HG03457 (cell line): ENCODE data around the gene SLC12A1.

Experiments
- ATAC-seq: cut with Tn5 transposase; IDR thresholded peaks from one replicate; pipeline ENCODE4 v1.9.1; 2021; ENCODE audit warnings: moderate number of reproducible peaks; ENCODE audit not compliant: unreplicated experiment

SLC12A1 gene

DNA sequence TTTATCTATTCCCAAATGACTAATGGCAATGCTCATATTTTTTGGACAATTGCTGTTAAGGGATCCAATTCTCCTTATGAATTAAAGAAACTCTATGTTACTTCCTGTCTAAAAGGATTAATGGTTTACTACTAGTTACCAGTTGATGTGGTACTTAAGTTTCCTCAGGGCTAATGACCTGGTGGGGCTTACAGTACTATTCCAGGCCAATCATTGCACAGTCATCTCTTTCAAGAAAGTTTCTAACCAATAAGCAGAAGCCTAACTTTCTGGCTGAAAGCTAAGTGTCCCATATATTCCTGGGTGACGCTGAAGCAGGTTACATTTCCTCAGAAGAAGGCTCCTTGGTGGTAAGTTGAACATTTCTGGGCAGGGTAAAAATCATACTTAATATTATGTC, at the start of gene SLC12A1:
Gene SLC12A1 (plus strand): TSS at position 322 of the 400 bp plus-strand sequence. CDS start 1,418 bp downstream, outside the sequence.
- ATAC-seq = no peak

DNA sequence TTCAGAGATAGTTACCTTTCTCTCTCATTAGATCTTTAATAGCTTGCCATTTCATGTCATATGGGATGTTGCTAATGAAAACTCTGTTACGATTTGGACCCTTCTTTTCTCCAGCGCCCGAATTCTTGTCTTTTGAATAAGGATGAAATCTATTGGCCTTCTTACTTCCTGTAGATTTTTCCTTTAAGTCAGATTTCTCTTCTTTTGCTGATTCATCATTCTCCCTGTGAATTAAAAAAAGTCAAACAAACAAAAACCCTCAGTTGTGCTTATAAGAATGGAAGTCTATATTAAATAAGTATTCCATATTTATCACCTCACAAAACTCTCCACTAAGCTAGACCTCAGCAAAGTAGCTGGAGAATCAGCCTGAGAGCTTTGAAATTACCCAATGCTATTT, 37.5 kb upstream of the SLC12A1 start:
- ATAC-seq = no peak

DNA sequence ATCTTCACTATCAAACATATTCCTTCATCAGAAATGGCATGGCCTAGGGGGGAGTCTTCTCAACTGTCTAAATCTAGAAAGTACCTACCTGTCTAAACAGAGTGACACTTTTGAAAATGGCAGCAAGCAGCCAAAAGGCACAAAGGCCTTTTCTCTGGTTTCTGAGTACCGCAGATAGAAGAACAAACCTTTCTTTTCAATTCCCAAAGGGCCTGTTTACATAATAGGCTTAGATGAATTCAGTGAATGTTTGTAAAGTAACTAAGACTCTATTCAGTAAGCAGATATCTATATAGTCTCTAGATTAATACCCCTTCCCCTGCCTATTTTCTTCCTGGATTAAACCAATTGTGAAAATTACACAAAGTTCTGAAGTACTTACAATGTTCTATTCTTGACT, 35.1 kb upstream of the SLC12A1 start:
- no peak for ATAC-seq

DNA sequence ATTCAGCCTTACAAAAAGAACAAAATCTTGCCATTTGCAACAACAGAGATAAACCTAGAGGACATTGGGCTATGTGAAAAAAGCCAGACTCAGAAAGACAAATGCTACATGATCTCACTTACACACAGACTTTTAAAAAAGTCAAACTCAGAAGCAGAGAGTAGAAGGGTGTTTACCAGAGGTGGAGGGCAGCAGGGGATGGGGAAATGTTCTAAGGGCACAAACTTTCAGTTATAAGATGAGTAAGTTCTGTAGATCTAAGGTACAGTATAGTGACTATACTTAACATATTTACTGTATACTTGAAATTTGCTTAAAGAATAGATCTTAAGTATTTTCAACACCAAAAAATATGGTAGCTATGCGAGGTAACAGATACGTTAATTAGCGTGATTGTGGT, 31.0 kb upstream of the SLC12A1 start:
- no peak for ATAC-seq

DNA sequence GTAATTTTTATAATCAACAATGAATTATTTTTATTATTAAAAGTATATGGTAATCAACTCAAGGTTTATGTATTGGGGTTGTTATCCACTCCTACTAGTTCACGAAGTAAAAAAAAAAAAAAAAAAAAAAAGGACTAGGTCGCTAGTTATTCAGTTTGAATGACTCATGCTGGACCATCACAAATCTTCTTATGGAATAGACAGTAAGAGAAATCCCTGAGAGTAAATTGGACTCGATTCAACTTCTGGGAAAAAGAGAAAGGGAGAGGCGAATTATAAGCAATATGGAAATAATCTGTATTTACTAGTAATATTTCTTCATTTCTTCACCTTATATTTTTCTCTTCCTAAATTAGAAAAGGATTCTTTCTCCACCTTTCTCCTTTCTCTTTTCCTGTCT, 30.0 kb upstream of the SLC12A1 start:
- no peak for ATAC-seq

DNA sequence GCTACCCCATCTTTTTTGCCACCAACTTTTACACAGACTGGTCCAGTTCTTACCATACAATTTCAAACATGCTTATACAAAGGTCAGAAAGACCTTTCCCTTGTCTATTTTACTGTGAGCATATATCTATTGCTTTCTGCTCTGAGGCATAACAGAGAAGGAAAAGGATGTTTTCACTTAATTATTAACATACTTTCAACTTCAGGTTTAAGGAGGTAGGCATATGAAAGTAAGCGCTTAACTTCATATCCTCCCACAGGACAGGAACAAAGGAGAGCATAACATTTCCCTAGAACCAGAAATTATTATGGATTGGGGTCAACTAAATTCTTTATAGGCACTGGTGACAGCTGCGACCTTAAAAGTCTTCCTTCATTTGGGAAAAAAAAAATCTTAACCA, 29.1 kb upstream of the SLC12A1 start:
- no peak for ATAC-seq

DNA sequence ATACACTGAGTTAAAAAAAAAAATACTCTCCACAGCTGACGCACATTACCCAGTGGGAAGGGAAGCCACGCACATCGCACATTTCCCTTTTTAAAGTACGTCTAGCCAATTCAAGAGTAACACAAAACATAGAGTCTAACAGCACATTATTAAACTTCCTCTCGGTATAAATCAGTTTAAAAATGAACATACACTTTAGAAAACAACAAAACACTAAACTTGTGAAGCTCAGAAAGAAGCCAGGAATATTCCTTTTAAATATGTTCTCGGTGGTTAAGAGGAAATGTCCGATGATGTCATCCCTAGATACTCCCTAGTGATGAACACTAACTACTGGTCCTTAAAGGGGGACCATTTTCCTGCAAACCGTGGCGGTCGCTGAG, 28.7 kb upstream of the SLC12A1 start:
- ATAC-seq = peak; percentile 49

DNA sequence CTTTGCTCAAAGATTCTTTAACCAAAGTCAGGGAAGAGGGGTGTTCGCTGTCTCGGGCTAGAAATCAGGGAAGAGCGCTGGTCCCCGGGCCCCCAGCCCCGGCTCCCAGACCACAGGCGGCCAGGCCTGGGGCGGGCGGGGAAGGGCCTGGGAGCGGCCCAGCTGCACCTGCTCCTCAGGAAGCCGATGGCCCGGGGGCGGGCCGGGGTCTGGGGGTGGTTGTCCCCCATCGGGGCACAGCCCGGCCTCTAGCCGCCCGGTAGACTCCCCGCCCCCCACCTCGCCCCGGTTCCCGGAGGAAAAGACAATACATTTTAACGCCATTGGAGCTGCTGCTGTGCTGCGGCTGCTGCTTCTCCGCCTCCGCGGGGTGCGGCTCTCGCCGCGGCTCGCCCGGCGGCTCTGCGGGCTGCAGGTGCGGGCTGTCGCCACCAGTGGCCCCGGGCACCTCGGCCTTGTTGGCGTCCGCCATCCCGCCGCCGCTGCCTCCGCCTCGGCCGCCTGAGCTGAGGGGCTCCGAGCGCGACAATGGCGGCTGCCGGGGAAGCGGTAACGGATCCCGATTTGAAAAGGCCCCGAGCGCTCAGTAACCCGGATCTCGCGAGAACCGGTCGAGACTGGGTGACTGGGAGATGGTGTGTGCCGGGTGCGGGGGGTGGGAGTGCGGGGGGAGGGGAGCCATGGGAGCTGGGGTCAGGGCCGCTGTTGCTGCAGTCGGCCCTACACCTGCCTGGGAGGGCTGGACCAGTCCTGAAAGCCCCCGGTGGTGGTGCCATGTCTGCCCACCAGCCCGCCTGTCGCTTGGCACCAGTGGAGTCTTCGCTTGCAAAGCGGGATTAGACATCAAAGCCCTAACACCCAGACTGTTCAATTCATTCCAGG, 28.1 kb upstream of the SLC12A1 start, which contains the start of gene MYEF2:
Gene MYEF2 (minus strand): TSS at position 530 of the 882 bp plus-strand sequence. CDS start 58 bp downstream, at position 472.
- ATAC-seq = peak; percentile 62

DNA sequence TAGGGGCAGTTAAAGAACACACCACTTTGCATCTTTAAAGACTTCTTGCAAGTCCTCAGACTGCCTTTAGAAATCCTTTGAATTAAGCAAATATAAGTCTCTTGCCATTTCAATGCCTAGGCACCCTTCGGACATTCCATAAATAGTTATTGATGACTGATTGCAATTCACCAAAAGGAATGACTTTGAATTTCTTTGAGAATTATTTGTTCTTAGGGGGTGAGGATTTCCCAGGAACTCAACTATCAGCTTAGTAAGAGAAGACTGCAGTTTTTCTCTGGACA, 27.5 kb upstream of the SLC12A1 start:
- no peak for ATAC-seq

DNA sequence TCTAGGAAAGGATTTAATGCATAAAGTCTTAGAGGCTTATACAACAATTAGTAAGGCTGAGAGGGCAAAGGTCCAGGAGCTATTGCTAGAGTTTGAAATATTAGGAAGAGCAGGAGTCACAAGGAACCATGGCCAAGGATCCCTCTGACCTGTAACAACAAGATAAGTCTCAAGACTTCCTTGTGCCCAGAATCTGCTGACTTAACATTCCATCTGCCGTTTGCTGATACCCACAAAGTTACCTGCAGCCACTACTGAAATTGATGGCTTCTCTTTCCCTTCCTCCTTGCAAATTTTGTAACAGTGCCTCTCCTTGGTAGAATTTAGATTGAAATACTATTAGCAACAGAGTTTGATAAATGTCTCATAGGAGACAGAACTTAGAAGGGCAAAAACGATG, 23.4 kb upstream of the SLC12A1 start:
- no peak for ATAC-seq

DNA sequence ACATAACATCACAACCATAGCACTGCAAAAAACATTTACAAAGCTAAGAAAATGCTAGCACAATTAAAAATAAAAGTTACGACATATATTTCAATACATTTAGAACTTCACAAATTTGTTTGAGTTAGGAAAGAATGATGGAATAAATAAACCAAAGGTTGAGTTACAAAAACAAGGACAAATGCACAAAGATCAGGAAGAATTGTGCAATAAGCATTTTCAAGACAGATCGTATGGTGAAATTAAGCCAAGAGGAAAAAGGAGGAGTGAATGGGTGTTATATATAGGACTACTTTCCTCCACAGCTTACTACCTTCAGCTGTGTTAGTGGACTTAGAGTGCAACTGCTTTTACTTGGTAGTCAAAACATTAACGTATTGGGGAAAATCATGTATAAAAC, 20.6 kb upstream of the SLC12A1 start:
- ATAC-seq = no peak

DNA sequence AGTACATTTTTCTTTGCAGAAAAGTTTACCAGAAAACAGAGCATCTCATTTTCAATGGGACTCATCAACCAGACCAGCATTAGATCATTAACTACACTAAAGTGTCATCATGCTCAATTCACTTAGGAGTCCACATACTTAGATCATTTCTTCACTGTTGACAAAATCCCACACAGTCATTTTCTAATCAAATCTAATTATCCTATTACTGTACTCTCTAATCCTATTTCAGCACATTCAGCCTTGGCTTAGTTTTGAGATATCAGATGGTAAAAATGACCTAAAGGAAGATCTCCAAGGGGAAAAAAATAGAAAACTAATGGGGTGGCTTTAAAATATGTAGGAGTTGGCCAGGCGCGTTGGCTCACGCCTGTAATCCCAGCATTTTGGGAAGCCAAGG, 19.8 kb upstream of the SLC12A1 start:
- ATAC-seq = no peak

DNA sequence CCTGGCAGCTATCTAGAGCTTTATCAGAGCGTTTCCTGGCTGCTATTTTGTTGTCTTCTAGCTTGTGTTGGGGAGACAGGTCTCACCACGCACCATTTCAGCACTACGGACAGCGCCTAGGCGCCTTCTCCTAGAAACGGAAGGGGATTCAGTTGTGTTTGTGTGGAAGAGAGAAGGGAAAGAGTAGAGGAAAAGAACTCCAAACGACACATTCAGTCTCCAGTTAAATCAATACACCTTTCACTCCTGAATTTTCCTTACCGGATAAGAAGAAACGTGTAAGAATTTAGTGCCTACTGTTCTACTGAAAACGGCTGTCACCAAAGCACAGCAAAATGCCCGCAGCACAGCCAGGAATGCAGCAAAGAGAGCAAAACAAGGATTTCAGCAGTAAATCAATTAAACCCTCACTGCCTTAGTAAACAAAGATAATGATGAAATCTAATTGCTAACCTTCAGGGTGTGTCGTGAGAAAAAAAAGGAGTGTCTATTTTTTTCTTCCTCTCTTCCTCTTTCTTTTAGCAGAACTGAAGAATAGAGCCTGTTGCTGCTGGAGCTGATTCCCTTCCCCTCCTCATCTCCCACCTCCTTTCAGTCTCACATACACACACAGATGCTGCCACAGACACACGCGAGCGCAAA, 15.0 kb upstream of the SLC12A1 start:
- no peak for ATAC-seq

DNA sequence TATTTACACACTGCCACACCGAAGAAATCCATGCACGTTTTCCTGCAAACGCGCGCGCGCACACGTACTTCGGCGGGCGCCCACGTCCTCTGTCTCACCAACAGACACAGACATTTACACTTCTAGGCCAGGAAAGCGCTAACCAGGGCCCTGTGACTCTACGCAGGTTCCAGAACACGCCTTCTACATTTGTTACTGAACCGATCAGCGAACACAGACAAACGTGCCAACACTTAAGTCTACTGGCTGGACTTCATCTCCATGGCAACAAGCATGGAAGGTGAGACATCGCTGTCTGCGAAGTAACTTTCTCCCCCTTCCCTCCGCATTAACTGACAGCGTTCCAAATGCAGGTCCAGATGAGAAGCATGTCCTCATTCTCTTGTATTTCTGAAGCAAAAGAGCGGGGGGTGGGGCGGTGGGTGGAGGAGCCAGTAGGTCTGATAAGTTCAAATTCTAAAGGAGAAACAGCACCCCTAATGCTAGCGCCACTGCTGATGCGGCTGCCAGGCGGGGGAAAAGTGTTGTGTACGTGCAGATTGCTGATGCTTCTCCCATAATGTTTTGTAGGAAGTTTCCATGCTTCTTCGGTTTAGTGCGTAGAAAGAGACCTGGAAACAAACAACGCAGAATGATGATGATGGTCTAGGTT, 14.4 kb upstream of the SLC12A1 start, which contains the start of gene CTXN2:
Gene CTXN2 (plus strand): TSS at position 92 of the 652 bp plus-strand sequence. CDS start 9,636 bp downstream, outside the sequence.
- ATAC-seq = no peak

DNA sequence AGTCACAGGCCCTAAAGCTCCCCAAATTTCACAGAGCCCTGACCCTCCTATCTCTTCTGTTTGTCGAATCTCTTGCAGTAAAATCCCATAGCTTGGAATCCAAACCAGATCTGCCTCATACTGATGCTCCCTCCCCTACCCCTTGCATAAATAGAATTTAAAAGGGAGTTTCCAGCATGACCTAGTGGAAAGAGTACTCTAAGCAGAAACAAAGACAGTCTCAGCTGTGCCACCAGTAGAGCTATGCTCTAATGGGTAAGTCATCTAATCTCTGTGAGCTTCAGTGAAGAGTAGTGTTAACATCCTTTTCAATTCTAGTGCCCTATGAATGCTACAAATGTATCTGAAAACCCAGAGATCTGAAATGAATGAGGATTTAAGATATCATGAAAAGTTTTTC, 4.0 kb upstream of the SLC12A1 start:
- no peak for ATAC-seq

DNA sequence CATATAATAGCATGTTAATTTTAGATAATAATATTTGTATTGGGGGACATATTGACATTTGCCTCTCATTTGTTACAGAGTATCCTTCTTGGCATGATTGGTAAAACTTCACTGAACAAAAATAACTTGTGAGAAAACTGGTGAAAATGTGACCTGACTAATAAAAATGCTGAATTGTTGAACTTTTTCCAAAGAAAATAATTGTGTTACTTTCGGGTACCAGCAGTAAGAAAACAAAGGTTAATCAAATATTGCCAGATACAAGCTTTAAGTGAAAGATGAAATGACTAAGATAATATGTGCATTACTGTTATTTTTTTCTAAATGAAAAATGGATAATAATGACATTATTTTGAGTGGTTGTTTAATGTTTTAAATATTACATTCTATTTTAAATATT, 15.2 kb downstream of the SLC12A1 start:
- ATAC-seq = no peak

DNA sequence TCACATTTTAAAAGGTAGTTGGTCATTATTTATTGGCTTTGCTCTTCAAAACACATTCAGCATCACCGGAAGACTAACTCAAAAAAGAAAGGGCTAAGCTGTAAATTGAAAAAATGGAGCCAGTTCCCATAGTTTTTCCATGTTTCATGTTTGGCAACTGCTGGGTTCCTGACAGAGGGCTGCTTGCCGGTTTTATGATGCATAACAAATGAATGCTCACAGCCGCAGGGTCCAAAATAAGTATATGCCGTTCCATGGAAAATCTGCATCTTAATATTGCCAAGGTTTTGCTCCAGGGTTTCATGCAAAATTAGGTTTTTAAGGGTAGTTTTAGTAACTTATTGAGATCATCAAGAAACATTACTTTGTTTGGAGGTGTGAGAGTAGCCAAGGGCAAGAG, 15.8 kb downstream of the SLC12A1 start:
- no peak for ATAC-seq

DNA sequence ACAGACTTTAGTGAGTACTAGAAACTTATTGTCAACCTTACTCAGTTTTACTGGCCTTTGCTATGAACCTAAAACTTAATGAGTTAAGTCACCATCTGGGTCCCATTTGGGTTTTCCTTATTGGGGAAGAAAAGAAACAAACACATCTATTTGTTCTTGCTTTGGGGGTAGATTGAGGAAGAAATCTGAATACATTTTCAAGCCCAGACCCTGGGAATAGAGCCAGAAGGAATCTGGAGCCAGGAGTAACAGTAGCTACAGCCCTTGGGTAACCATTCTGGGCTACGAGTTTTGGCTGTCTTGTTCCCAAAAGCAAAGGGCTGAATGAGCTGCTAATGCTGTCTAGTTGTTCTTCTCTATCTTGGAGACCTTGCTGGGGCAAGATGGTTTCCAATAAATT, 16.5 kb downstream of the SLC12A1 start:
- ATAC-seq = no peak

DNA sequence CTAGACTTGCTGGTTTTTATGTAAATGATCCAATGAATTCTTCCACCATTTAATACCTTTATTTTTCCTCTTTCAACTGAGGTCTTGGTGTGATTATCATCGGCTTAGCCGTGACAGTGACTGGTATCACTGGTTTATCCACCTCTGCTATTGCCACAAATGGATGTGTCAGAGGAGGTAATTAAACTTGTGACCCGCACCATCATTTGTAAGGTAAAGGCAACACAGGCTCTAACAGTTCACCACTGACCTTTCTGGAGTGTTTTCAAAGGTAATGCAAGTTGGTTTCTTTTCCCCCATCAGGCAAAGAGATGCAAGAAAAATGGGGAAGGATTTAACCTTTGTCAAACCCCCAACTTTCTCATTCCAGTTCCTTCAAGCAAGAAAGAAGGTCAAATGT, 19.7 kb downstream of the SLC12A1 start:
- no peak for ATAC-seq

DNA sequence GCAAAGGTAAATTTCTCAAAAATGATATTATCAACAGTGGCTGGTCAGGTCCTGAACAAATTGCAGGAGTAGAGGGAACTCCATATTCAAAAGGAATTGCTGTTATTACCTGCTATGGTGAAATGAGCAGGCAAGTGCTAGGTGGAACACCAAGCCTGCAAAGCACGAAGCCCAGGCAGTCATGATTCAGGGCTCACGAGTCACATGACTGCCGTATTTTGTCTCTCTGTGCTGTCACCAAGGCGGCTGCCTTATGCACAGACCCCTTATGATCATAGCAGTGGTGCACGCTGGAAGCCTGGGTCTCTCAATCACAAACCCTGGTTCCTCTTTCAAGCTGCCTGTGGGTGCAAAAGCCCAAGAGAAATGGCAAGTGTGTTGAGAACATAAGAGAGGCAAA, 24.4 kb downstream of the SLC12A1 start:
- no peak for ATAC-seq

DNA sequence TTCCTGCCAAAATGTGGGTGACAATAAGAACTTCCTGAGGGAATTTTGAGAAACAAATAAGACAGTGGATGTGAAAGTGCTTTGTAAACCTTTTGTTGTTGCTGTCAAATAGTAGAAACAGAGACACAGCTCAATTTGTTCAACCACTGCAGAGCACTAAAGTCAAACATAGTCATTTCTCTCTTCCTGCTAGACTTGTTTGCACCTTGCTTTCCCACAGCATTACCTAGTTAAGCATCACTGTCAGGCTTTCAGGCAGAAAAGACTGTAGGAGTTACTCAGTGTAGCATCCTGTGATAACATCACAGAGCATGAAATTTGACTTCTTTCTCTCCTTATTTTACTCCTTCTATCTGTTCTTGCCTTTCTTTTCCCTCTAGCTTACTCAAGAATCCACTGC, 27.1 kb downstream of the SLC12A1 start:
- ATAC-seq = no peak

DNA sequence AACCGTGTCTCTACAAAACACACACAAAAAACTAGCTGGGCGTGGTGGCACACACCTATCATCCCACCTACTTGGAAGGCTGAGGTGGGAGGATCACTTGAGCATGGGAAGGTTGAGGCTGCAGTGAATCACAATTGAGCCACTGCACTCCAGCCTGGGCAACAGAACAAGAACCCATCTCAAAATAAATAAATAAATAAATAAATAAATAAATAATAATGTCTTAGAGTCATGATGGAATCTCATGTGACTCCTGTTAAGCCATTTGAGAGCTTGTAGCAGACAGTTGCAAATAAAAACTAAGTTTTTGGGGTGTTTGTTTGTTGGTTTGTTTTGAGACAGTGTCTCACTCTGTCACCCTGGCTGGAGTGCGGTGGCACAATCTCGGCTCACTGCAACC, 33.2 kb downstream of the SLC12A1 start:
- ATAC-seq = no peak
